Activated CD4-positive, alpha-beta T cell treated with anti-CD3 and anti-CD28 coated beads for 36 hours (primary cell): ENCODE measurements around the gene TOE1. TPM values are rescaled to one million over a fixed set of nuclear protein-coding genes. Genes with fewer than 3 reads are reported as not detected.

Source experiments
- ATAC-seq: fragments of 200-7000 bp; cut with Tn5 transposase; one replicate; pipeline ENCODE4 v1.10.0; 2021; ENCODE audit warnings: mild to moderate bottlenecking, moderate library complexity
- CTCF ChIA-PET: fragments of 350-600 bp; sonication (Branson Sonifier 250); formaldehyde crosslinking; loops from one replicate; lab custom pipeline; 2021; ENCODE audit warnings: antibody characterized with exemption; lab: Charles Lee
- POLR2A ChIA-PET: fragments of 350-600 bp; sonication (Branson Sonifier 250); formaldehyde crosslinking; loops from one replicate; lab custom pipeline; 2021; ENCODE audit warnings: antibody characterized with exemption, inconsistent platforms; lab: Charles Lee
- DNase-seq: peaks from one replicate; pipeline ENCODE4 v3.0.0-alpha.2; 2020
- H3K27ac Mint-ChIP-seq: one replicate; pipeline ENCODE4 v1.8.0; 2021; ENCODE audit warnings: mixed read lengths
- H3K27me3 Mint-ChIP-seq: one replicate; pipeline ENCODE4 v1.8.0; 2021; ENCODE audit warnings: mixed read lengths
- H3K36me3 Mint-ChIP-seq: one replicate; pipeline ENCODE4 v1.8.0; 2021; ENCODE audit warnings: low read depth, mixed read lengths
- H3K4me1 Mint-ChIP-seq: one replicate; pipeline ENCODE4 v1.8.0; 2021; ENCODE audit warnings: mixed read lengths
- H3K4me3 Mint-ChIP-seq: one replicate; pipeline ENCODE4 v1.8.0; 2021; ENCODE audit warnings: mild to moderate bottlenecking, moderate library complexity, mixed read lengths
- H3K9me3 Mint-ChIP-seq: one replicate; pipeline ENCODE4 v1.8.0; 2021; ENCODE audit warnings: low read depth, mixed read lengths
- intact Hi-C, 2 experiments: fragments of 100-400 bp; cut with DNase I in 1 of 2; cut with micrococcal nuclease in 1 of 2; formaldehyde crosslinking; loops; one replicate each; pipeline versions ENCODE4 v1.14.2 to v1.15.1; 2022 to 2024; cut with DNase I, micrococcal nuclease
- total RNA-seq, 2 experiments: library from RNA; stranded (reverse); gene quantifications; one replicate each; pipeline ENCODE4 v1.2.3, GENCODE V29; 2021

The TOE1 gene
- total RNA-seq, 2 experiments from 2014 or later = 29.8 to 42.3 TPM

DNA sequence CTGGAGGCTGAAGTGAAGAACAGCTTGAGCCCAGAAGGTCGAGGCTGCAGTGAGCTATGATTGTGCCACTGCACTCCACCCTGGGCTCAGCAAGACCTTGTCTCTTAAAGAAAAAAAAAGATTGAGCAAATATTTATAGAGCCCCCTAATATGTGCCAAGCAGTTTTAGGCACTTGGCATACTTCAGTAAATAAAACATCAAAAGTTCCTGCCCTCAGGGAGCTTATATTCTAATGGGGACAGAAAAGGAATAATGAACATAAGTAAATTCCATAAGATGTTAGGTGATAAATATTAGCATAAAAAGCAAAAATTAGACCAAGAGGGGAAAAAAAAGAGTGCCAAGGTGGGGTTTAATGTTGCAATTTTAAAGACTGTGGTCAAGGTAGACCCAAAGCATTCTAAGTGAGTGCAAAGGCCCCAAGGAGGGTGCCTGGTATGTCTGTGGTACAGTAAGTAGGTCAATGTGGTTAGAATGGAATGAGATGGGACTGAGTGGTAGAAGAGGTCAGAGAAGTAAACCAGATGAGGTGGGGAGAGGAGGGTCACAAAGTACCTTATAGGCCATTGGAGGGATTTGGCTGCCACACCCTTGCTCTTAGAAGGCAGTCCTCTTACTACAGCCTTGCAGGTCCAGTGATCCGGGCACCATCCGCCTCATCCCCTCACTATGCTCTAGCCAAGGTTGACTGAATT is 2.2 kb upstream of the TOE1 start:
- intact Hi-C loops = no loop called here

DNA sequence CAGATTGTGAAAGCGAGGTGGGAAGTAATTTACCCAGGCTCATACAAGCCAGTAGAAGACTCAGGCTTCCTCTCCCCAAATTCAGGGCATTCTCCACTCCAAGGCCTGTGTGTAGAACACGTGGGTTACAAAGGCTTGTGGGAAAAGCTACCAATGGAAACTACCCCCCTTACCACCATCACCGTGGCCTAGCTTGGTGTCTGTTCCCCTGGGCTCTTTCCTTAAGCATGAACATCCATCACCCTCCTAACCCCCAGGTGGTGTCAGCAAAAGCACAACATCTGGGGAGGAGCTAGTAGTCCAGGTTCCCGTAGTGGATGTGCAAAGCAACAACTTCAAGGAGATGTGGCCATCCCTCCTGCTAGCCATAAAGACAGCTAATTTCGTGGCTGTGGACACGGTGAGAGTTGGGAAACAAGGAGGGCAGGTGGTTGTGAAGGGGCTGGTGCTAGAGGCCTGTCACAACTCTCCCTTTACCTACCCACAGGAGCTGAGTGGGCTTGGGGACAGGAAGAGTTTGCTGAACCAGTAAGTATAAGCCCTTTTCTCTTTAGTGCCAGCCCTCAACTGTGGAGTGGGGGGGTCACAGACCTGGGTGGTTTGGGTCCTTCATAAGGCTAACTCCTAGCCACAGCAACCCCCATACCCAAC is 971 bp downstream of the TOE1 start:
- Mint-ChIP-seq H3K36me3 (peaks cover 64% of the 10 kb centered on the region), H3K27me3 (no peaks in the 10 kb centered on the region), H3K27ac (peak overlapping the region; percentile 100), H3K4me1 (peaks cover 27% of the 10 kb centered on the region), H3K4me3 (peak overlapping the region; percentile 100), H3K9me3 (no peaks in the 10 kb centered on the region)
- no peak for ATAC-seq
- ChIA-PET CTCF (interaction anchor here (0.6 to 4.4 kb wide), 14 partner anchors 9 to 532 kb away, joined by 3 to 40 read pairs (median 4); partner anchors contain the start of genes BTBD19, CCDC163, HECTD3 and MMACHC), POLR2A (interaction anchor here (0.9 to 3.6 kb wide), 20 partner anchors 8 to 619 kb away, joined by 3 to 44 read pairs (median 20); partner anchors contain the start of genes BTBD19, CCDC163, EIF2B3 and GPBP1L1)
- peak; percentile 50 for DNase-seq
- intact Hi-C loops = loop anchor here (1.0 kb wide), 12 partner anchors 38 to 667 kb away; partner anchors contain the start of genes CCDC163 (in 2 of the 2), MMACHC (in 2 of the 2), TESK2 (in 2 of the 2) and ARMH1 (in 1 of the 2)

More for the DNA sequence above, 2.2 kb upstream of the TOE1 start:
- ChIA-PET POLR2A (interaction anchor here (1.2 to 3.6 kb wide), 2 partner anchors 12 to 184 kb away, joined by 4 to 21 read pairs; partner anchors contain the start of gene PRDX1), CTCF (interaction anchor here (0.8 to 1.3 kb wide), 3 partner anchors 18 to 325 kb away, joined by 3 to 4 read pairs (median 4); no protein-coding TSS in a partner anchor)
- no peak overlapping the region for H3K4me3 Mint-ChIP-seq
- H3K27ac Mint-ChIP-seq = no peak overlapping the region
- H3K9me3 Mint-ChIP-seq = no peaks in the 10 kb centered on the region
- DNase-seq = no peak
- peaks cover 31% of the 10 kb centered on the region for H3K4me1 Mint-ChIP-seq
- H3K27me3 Mint-ChIP-seq = no peaks in the 10 kb centered on the region
- peaks cover 49% of the 10 kb centered on the region for H3K36me3 Mint-ChIP-seq
- no peak for ATAC-seq

DNA sequence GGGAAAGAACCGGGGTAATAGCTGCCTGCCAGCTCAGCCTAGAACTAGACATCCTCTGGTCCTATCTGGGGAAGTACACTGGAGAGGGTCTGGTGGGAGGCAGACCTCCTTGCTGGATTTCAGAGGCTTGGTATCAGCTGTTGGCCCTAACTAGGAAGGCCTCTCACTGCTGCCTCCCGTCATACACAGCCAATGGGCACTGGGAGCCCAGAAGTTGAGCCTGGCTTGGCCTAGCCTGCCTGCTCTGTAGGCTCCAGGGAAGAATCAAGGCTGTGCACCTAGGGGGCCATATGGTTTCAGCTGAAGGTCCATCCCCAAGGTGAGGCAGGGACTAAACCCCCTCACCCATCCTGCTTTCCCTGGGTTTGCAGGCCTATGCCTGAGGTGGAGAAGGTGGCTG is 4.5 kb downstream of the TOE1 start:
- Mint-ChIP-seq H3K4me3 (no peak overlapping the region), H3K27ac (peak overlapping the region; percentile 19), H3K27me3 (no peaks in the 10 kb centered on the region), H3K36me3 (peaks cover 48% of the 10 kb centered on the region), H3K9me3 (no peaks in the 10 kb centered on the region), H3K4me1 (peaks cover 21% of the 10 kb centered on the region)
- intact Hi-C loops = no loop called here
- CTCF ChIA-PET = interaction anchor here (1.1 kb wide), 1 partner anchor 19 kb away, joined by 3 read pairs; no protein-coding TSS in a partner anchor
- ATAC-seq = no peak
- POLR2A ChIA-PET = interaction anchor here (0.6 to 1.4 kb wide), 3 partner anchors 14 to 149 kb away, joined by 3 read pairs; no protein-coding TSS in a partner anchor
- DNase-seq = no peak

DNA sequence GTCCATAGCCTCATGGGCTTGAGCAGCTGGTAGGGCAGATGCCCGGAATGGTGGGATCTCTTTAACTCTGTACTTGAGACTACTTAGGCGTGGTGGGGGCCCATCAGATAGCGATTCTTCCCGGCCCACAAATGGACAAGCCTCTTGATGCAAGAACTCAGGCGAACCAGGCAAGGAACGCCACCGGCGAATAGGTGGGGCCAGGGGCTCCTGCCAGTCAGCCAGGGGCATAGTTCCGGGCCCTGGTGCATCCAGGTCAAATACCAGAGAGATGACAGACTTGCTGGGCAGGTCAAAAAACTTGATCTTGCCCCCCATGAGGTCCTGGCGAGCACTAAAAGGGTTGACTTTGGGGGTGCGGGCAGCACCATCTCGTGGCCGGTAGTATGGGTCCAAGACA is 5.0 kb downstream of the TOE1 start:
- ChIA-PET CTCF (interaction anchor here (0.9 to 1.7 kb wide), 2 partner anchors 13 to 14 kb away, joined by 3 to 5 read pairs; no protein-coding TSS in a partner anchor), POLR2A (interaction anchor here (0.6 to 1.4 kb wide), 2 partner anchors 14 to 148 kb away, joined by 3 read pairs; no protein-coding TSS in a partner anchor)
- H3K27me3 Mint-ChIP-seq = no peaks in the 10 kb centered on the region
- peaks cover 48% of the 10 kb centered on the region for H3K36me3 Mint-ChIP-seq
- H3K4me1 Mint-ChIP-seq = peaks cover 21% of the 10 kb centered on the region
- intact Hi-C loops = loop anchor here in 1 of 2 experiments (5.0 kb wide), 1 partner anchor 227 kb away; no protein-coding TSS in a partner anchor
- DNase-seq (no peak), ATAC-seq (no peak)
- H3K27ac Mint-ChIP-seq = peak overlapping the region; percentile 39
- no peaks in the 10 kb centered on the region for H3K9me3 Mint-ChIP-seq
- no peak overlapping the region for H3K4me3 Mint-ChIP-seq

DNA sequence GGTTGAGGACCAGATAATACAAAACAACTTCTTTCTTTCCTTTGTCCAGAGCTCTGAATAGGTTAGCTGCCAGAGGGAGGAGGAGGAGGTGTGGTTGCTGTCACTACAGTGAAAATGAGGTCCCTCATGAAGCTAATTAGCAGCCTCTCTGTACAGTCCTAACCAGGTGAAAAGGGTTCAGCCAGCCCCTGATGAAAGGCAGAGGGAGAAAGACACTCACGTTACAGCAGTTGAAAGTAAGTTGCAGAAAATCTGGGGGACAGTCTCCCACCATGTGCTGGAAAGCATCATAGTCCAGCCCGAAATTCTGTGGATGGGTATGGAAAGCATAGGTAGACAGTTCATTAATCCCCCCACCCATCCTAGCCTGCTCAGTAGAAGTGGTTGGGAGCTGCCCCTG is 6.5 kb downstream of the TOE1 start:
- DNase-seq = no peak
- Mint-ChIP-seq H3K36me3 (peaks cover 36% of the 10 kb centered on the region), H3K27me3 (no peaks in the 10 kb centered on the region), H3K4me1 (peaks cover 18% of the 10 kb centered on the region), H3K4me3 (no peak overlapping the region), H3K9me3 (no peaks in the 10 kb centered on the region), H3K27ac (no peak overlapping the region)
- no peak for ATAC-seq
- ChIA-PET POLR2A (interaction anchor here (0.7 kb wide), 2 partner anchors 19 to 242 kb away, joined by 3 read pairs; no protein-coding TSS in a partner anchor), CTCF (interaction anchor here (0.6 to 1.7 kb wide), 2 partner anchors 12 to 63 kb away, joined by 3 to 5 read pairs; no protein-coding TSS in a partner anchor)
- intact Hi-C loops = loop anchor here in 1 of 2 experiments (5.0 kb wide), 1 partner anchor 226 kb away; no protein-coding TSS in a partner anchor

DNA sequence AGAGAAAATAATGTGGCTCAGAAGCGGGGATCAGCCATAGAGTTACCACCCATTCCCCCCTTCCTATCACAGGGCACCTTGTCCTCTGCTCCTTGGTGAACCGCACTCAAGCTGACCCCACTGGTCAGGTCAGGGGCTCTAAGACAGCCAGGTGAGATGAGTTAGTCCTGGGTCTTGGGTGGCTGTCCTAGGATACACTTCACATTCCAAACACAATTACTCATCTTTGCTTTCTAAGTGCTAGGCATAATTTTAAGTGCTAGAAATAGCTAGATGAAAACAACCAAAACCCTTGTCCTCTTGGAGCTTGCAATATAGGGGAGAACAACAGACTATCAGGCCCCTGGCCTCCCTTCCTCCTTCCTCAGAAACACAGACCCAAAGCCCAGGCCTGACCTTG is 8.1 kb downstream of the TOE1 start:
- Mint-ChIP-seq H3K36me3 (peaks cover 21% of the 10 kb centered on the region), H3K4me3 (no peak overlapping the region), H3K9me3 (no peaks in the 10 kb centered on the region), H3K4me1 (peaks cover 4% of the 10 kb centered on the region), H3K27me3 (no peaks in the 10 kb centered on the region), H3K27ac (no peak overlapping the region)
- no peak for ATAC-seq
- ChIA-PET POLR2A (interaction anchor here (0.6 to 3.5 kb wide), 5 partner anchors 8 to 461 kb away, joined by 3 to 20 read pairs (median 3); partner anchors contain the start of genes MUTYH and TOE1), CTCF (interaction anchor here (1.0 to 2.6 kb wide), 6 partner anchors 9 to 221 kb away, joined by 3 to 13 read pairs (median 5); partner anchors contain the start of gene TESK2)
- intact Hi-C loops = loop anchor here in 1 of 2 experiments (5.0 kb wide), 1 partner anchor 224 kb away; no protein-coding TSS in a partner anchor
- DNase-seq = no peak

DNA sequence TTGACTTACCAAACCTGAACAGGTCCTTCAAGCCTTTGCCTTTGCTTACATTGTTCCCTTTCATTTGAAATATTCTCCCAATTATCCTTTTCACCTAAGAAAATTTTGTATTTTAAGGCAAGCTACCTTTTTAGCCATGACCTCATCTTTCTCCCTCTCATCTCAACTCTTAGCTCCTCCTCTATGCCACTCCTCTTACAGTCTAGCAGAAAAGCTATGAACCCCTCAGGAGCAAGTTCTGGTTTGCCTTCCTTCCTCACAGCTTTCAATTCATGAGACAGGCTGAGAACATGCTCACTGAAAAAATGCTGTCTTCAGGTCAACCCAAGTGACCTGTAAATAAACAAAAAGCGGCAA is 8.6 kb downstream of the TOE1 start:
- no peaks in the 10 kb centered on the region for H3K27me3 Mint-ChIP-seq
- H3K4me3 Mint-ChIP-seq = no peak overlapping the region
- H3K36me3 Mint-ChIP-seq = peaks cover 17% of the 10 kb centered on the region
- ChIA-PET POLR2A (interaction anchor here (0.6 to 3.5 kb wide), 6 partner anchors 9 to 462 kb away, joined by 3 to 20 read pairs (median 4); partner anchors contain the start of genes MUTYH and TOE1), CTCF (interaction anchor here (0.5 to 2.6 kb wide), 6 partner anchors 8 to 230 kb away, joined by 3 to 13 read pairs (median 5); partner anchors contain the start of gene TESK2)
- intact Hi-C loops = loop anchor here in 1 of 2 experiments (5.0 kb wide), 1 partner anchor 224 kb away; no protein-coding TSS in a partner anchor
- DNase-seq = no peak
- peaks cover 4% of the 10 kb centered on the region for H3K4me1 Mint-ChIP-seq
- no peaks in the 10 kb centered on the region for H3K9me3 Mint-ChIP-seq
- no peak overlapping the region for H3K27ac Mint-ChIP-seq
- no peak for ATAC-seq

DNA sequence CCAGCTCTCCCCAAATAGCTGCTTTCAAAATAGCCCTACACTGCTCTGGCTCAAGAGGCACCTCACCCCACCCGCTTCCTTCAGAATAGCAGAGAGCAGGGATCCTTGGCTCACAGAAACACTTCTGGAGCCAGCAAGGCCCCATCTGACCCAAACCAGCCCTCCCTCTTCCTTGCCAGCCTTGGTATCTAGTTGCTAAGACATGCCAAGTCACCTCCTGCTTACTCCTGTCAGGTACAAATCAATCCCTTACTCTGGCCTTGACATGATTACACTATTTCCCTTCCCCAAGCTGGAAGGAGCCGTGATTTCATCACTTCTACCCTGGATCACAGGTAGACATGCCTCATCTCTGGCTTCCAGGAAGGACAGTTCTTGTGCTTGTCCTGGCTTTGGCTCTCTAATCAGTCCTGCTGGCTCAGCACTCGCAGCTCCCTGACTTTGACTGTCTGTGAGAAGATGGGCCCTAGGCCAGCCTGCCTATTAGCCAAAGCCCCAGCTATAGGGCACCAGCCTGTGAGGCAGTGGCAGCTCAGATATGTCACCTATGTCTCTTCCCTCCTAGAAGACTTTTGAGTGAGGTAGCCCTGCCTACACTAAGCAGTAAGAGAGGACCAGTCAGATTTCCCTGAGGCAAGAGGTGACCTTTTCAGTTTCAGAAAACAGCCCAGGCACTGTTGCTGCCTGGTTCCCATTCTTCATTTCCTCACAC is 9.2 kb downstream of the TOE1 start:
- Mint-ChIP-seq H3K27me3 (no peaks in the 10 kb centered on the region), H3K4me1 (peaks cover 4% of the 10 kb centered on the region), H3K4me3 (no peak overlapping the region), H3K9me3 (no peaks in the 10 kb centered on the region), H3K36me3 (peaks cover 14% of the 10 kb centered on the region), H3K27ac (peak overlapping the region; percentile 45)
- DNase-seq (no peak), ATAC-seq (peak; percentile 60)
- POLR2A ChIA-PET = interaction anchor here (0.6 to 3.5 kb wide), 4 partner anchors 9 to 530 kb away, joined by 3 to 20 read pairs (median 4); partner anchors contain the start of genes MUTYH and TOE1
- CTCF ChIA-PET = interaction anchor here (0.5 to 2.6 kb wide), 7 partner anchors 8 to 230 kb away, joined by 3 to 13 read pairs (median 5); partner anchors contain the start of genes MUTYH and TOE1
- intact Hi-C loops = loop anchor here in 1 of 2 experiments (5.0 kb wide), 1 partner anchor 223 kb away; no protein-coding TSS in a partner anchor

DNA sequence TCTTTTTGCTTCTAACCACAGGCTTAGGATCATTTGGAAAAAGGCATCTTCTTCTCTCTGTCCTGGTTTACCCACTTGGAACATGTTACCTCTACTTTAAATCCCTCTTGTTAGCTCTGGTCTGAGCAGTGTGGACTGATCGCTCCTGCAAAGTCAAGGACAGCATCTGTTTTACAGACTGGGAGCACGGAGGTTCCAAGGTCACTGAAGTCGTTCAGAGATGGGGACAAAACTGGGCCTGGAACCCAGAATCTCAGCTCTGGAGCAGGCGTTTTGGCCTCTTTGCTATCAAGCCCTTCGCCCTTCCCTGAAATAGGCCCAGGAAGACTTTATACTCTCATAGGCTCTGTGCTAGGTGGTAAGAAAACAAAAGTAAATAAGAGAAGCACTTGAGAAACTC is 11.5 kb downstream of the TOE1 start:
- no peaks in the 10 kb centered on the region for H3K27me3 Mint-ChIP-seq

DNA sequence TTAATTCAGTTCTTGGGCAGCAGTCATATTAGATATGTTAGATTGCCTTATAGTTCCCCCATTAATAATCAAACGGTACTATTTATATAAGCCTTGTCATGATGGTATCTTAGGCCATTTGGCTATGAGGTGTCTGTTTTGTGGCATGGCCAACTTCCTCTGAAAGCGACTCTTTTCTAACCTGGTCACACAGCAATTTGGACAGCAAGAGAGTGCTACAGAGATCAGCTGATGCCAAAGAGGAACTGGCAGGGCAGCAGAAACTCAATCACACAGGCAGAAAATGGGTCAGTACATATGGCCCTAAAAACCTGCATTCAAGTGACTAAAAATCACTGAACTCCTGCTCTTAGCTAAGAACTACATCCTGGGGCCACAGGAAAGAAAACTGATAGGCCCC is 13.7 kb downstream of the TOE1 start:
- Mint-ChIP-seq H3K4me1 (peaks cover 4% of the 10 kb centered on the region), H3K4me3 (no peak overlapping the region), H3K9me3 (no peaks in the 10 kb centered on the region), H3K36me3 (no peaks in the 10 kb centered on the region), H3K27me3 (no peaks in the 10 kb centered on the region), H3K27ac (no peak overlapping the region)
- DNase-seq (no peak), ATAC-seq (no peak)
- ChIA-PET POLR2A (no interaction called here), CTCF (interaction anchor here (0.7 kb wide), 1 partner anchor 261 kb away, joined by 3 read pairs; no protein-coding TSS in a partner anchor)
- intact Hi-C loops = no loop called here

More for the DNA sequence above, 11.5 kb downstream of the TOE1 start:
- no peak overlapping the region for H3K27ac Mint-ChIP-seq
- intact Hi-C loops = no loop called here
- H3K9me3 Mint-ChIP-seq = no peaks in the 10 kb centered on the region
- no peak overlapping the region for H3K4me3 Mint-ChIP-seq
- H3K36me3 Mint-ChIP-seq = no peaks in the 10 kb centered on the region
- ChIA-PET CTCF (interaction anchor here (0.6 to 1.2 kb wide), 3 partner anchors 140 to 337 kb away, joined by 3 to 4 read pairs (median 3); partner anchors contain the start of gene TESK2), POLR2A (no interaction called here)
- DNase-seq (no peak), ATAC-seq (no peak)
- peaks cover 4% of the 10 kb centered on the region for H3K4me1 Mint-ChIP-seq
